Measurements from ENCODE around the gene BAHCC1. TPM values are rescaled to one million over a fixed set of nuclear protein-coding genes. Genes with fewer than 3 reads are reported as not detected.
"Not testable (repeated sequence)": the region's sequence is repeated elsewhere in the genome, so short reads cannot be mapped to it uniquely, and the experiment has no call there.

BAHCC1 gene
- total and polyA plus RNA-seq, 3 experiments from 2014 or later: not detected

DNA sequence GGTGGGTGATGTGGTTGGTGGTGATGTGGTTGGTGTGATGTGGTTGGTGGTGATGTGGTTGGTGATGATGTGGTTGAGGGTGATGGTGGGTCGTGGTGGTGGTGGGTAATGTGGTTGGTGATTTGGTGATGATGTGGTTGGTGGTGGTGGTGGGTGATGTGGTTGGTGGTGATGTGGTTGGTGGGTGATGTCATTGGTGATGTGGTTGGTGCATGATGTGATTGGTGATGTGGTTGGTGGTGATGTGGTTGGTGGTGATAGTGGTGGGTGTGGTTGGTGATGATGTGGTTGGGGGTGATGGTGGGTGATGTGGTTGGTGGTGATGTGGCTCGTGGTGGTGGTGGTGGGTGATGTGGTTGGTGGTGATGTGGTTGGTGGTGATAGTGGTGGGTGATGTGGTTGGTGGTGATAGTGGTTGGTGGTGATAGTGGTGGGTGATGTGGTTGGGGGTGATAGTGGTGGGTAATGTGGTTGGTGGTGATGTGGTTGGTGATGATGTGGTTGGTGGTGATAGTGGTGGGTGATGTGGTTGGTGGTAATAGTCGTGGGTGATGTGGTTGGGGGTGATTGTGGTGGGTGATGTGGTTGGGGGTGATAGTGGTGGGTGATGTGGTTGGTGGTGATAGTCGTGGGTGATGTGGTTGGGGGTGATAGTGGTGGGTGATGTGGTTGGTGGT is 30.6 kb downstream of the BAHCC1 start:
- H3K4me1 ChIP-seq (ENCODE audit: insufficient read depth, low read length): peaks cover 10% of the 10 kb centered on the region
- H3K36me3 ChIP-seq (ENCODE audit: insufficient read depth, low read length); H3K4me3 ChIP-seq (ENCODE audit: low read length); CTCF ChIA-PET; H3K4me3 Mint-ChIP-seq; POLR2A ChIA-PET; H3K27ac ChIP-seq (ENCODE audit: low read depth, low read length); H3K9me3 Mint-ChIP-seq; DNase-seq; H3K27ac Mint-ChIP-seq; H3K36me3 Mint-ChIP-seq; H3K9me3 ChIP-seq (ENCODE audit: low read length): not testable (repeated sequence)
- peaks cover 36% of the 10 kb centered on the region for H3K27me3 ChIP-seq (ENCODE audit: insufficient read depth, low read length, poor library complexity, severe bottlenecking)
- peaks cover 3 to 13% of the 10 kb centered on the region in 2 donors for H3K27me3 Mint-ChIP-seq
- H3K4me1 Mint-ChIP-seq: peaks cover 5 to 13% (median 6%) of the 10 kb centered on the region in 3 donors

DNA sequence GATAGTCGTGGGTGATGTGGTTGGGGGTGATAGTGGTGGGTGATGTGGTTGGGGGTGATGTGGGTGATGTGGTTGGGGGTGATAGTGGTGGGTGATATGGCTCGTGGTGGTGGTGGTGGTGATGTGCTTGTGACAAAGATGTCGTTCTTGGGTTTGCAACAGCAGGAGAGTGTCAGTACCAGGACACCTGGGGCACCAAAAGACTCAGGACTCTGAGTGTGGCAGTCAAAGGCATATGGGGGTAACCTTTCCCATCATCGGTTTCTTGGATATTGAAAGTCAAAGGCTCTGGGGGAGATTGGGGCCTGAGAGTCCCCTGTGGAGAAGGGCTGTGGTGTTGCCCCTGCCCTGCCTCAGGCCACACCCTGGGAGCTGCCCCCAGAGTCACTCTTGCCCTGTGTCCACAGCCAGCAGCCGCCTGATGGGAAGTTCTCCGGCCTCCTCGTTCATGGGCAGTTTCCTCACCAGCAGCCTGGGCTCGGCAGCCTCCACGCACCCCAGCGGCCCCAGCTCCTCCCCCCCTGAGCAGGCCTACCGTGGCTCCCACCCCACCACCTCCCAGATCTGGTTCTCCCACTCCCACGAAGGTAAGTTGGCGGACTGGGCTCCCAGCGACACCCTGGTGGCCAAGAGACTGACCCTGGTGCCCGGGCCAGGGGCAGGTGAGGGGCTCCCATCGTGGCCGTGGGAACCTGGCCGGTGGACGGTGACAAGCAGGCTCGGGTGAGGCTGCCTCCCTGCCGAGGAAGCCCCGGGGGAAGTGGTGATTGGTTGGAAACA is 31.3 kb downstream of the BAHCC1 start:
- Mint-ChIP-seq H3K4me1 (peaks cover 5 to 13% (median 6%) of the 10 kb centered on the region in 3 donors), H3K4me3 (no peak overlapping the region), H3K27me3 (peaks cover 3 to 16% of the 10 kb centered on the region in 2 donors), H3K9me3 (no peaks in the 10 kb centered on the region), H3K36me3 (no peaks in the 10 kb centered on the region), H3K27ac (no peak overlapping the region)
- Histone ChIP-seq H3K4me3 (ENCODE audit: low read length) (no peak overlapping the region), H3K9me3 (ENCODE audit: low read length) (no peaks in the 10 kb centered on the region), H3K4me1 (ENCODE audit: insufficient read depth, low read length) (peaks cover 10% of the 10 kb centered on the region), H3K27ac (ENCODE audit: low read depth, low read length) (no peak overlapping the region), H3K36me3 (ENCODE audit: insufficient read depth, low read length) (no peaks in the 10 kb centered on the region), H3K27me3 (ENCODE audit: insufficient read depth, low read length, poor library complexity, severe bottlenecking) (peaks cover 39% of the 10 kb centered on the region)
- ChIA-PET CTCF (no interaction called here), POLR2A (no interaction called here)
- no peak for DNase-seq

- Mint-ChIP-seq H3K27ac (peak overlapping the region in 3 of 8 donors; percentile 54 to 59 (median 58)), H3K27me3 (peaks cover 3 to 23% of the 10 kb centered on the region in 2 donors), H3K36me3 (no peaks in the 10 kb centered on the region), H3K4me3 (peak overlapping the region in 6 of 7 donors; percentile 9 to 63 (median 31)), H3K4me1 (peaks cover 5 to 13% (median 6%) of the 10 kb centered on the region in 3 donors), H3K9me3 (no peaks in the 10 kb centered on the region)
- Histone ChIP-seq H3K27me3 (ENCODE audit: insufficient read depth, low read length, poor library complexity, severe bottlenecking) (peaks cover 44% of the 10 kb centered on the region), H3K4me1 (ENCODE audit: insufficient read depth, low read length) (peaks cover 10% of the 10 kb centered on the region), H3K4me3 (ENCODE audit: low read length) (no peak overlapping the region), H3K9me3 (ENCODE audit: low read length) (no peaks in the 10 kb centered on the region), H3K36me3 (ENCODE audit: insufficient read depth, low read length) (no peaks in the 10 kb centered on the region), H3K27ac (ENCODE audit: low read depth, low read length) (no peak overlapping the region)
- ChIA-PET POLR2A (no interaction called here), CTCF (no interaction called here)
- no peak for DNase-seq
These were observed 32.2 kb downstream of the BAHCC1 start for GRCh38 chr17:81427173-81428120.

- H3K4me3 Mint-ChIP-seq: no peak overlapping the region
- H3K27ac ChIP-seq (ENCODE audit: low read depth, low read length): no peak overlapping the region
- ChIA-PET CTCF (no interaction called here), POLR2A (no interaction called here)
- H3K27me3 Mint-ChIP-seq: peaks cover 3 to 23% of the 10 kb centered on the region in 2 donors
- H3K9me3 ChIP-seq (ENCODE audit: low read length): no peaks in the 10 kb centered on the region
- peak overlapping the region in 3 of 8 donors; percentile 54 to 59 (median 58) for H3K27ac Mint-ChIP-seq
- no peak overlapping the region for H3K4me3 ChIP-seq (ENCODE audit: low read length)
- no peaks in the 10 kb centered on the region for H3K9me3 Mint-ChIP-seq
- peaks cover 5 to 13% (median 6%) of the 10 kb centered on the region in 3 donors for H3K4me1 Mint-ChIP-seq
- DNase-seq: no peak
- H3K36me3 Mint-ChIP-seq: no peaks in the 10 kb centered on the region
- H3K4me1 ChIP-seq (ENCODE audit: insufficient read depth, low read length): peaks cover 10% of the 10 kb centered on the region
- no peaks in the 10 kb centered on the region for H3K36me3 ChIP-seq (ENCODE audit: insufficient read depth, low read length)
- peaks cover 44% of the 10 kb centered on the region for H3K27me3 ChIP-seq (ENCODE audit: insufficient read depth, low read length, poor library complexity, severe bottlenecking)
These were observed 32.9 kb downstream of the BAHCC1 start for GRCh38 chr17:81428121-81428515.

GRCh38 chr17:81428516-81428915 is 33.3 kb downstream of the BAHCC1 start:
- Mint-ChIP-seq H3K27ac (no peak overlapping the region), H3K4me3 (peak overlapping the region in 1 of 7 donors; percentile 20), H3K4me1 (peaks cover 5 to 13% (median 6%) of the 10 kb centered on the region in 3 donors), H3K36me3 (no peaks in the 10 kb centered on the region), H3K27me3 (peaks cover 3 to 23% of the 10 kb centered on the region in 2 donors), H3K9me3 (no peaks in the 10 kb centered on the region)
- no peaks in the 10 kb centered on the region for H3K9me3 ChIP-seq (ENCODE audit: low read length)
- no peak for DNase-seq
- H3K27ac ChIP-seq (ENCODE audit: low read depth, low read length): no peak overlapping the region
- ChIA-PET CTCF (no interaction called here), POLR2A (no interaction called here)
- H3K27me3 ChIP-seq (ENCODE audit: insufficient read depth, low read length, poor library complexity, severe bottlenecking): peaks cover 44% of the 10 kb centered on the region
- no peaks in the 10 kb centered on the region for H3K36me3 ChIP-seq (ENCODE audit: insufficient read depth, low read length)
- H3K4me3 ChIP-seq (ENCODE audit: low read length): no peak overlapping the region
- peaks cover 10% of the 10 kb centered on the region for H3K4me1 ChIP-seq (ENCODE audit: insufficient read depth, low read length)

GRCh38 chr17:81428948-81429774 is 33.9 kb downstream of the BAHCC1 start:
- peak overlapping the region in 1 of 7 donors; percentile 20 for H3K4me3 Mint-ChIP-seq
- DNase-seq: no peak
- Histone ChIP-seq H3K36me3 (ENCODE audit: insufficient read depth, low read length) (no peaks in the 10 kb centered on the region), H3K27me3 (ENCODE audit: insufficient read depth, low read length, poor library complexity, severe bottlenecking) (peaks cover 44% of the 10 kb centered on the region), H3K4me3 (ENCODE audit: low read length) (no peak overlapping the region), H3K9me3 (ENCODE audit: low read length) (no peaks in the 10 kb centered on the region), H3K27ac (ENCODE audit: low read depth, low read length) (no peak overlapping the region), H3K4me1 (ENCODE audit: insufficient read depth, low read length) (peaks cover 10% of the 10 kb centered on the region)
- no peaks in the 10 kb centered on the region for H3K9me3 Mint-ChIP-seq
- peaks cover 3 to 26% of the 10 kb centered on the region in 2 donors for H3K27me3 Mint-ChIP-seq
- ChIA-PET CTCF (interaction anchor here (1.1 to 1.2 kb wide), 2 partner anchors 56 to 138 kb away, joined by 4 to 5 read pairs; no protein-coding TSS in a partner anchor), POLR2A (no interaction called here)
- H3K36me3 Mint-ChIP-seq: no peaks in the 10 kb centered on the region
- peaks cover 5 to 13% (median 6%) of the 10 kb centered on the region in 3 donors for H3K4me1 Mint-ChIP-seq
- H3K27ac Mint-ChIP-seq: no peak overlapping the region

GRCh38 chr17:81429821-81430551 is 34.7 kb downstream of the BAHCC1 start:
- Mint-ChIP-seq H3K4me3 (no peak overlapping the region), H3K9me3 (no peaks in the 10 kb centered on the region), H3K27me3 (peaks cover 3 to 30% of the 10 kb centered on the region in 2 donors), H3K36me3 (no peaks in the 10 kb centered on the region), H3K4me1 (peaks cover 5 to 13% (median 6%) of the 10 kb centered on the region in 3 donors), H3K27ac (no peak overlapping the region)
- Histone ChIP-seq H3K27me3 (ENCODE audit: insufficient read depth, low read length, poor library complexity, severe bottlenecking) (peaks cover 44% of the 10 kb centered on the region), H3K4me1 (ENCODE audit: insufficient read depth, low read length) (peaks cover 10% of the 10 kb centered on the region), H3K9me3 (ENCODE audit: low read length) (no peaks in the 10 kb centered on the region), H3K4me3 (ENCODE audit: low read length) (no peak overlapping the region), H3K36me3 (ENCODE audit: insufficient read depth, low read length) (no peaks in the 10 kb centered on the region), H3K27ac (ENCODE audit: low read depth, low read length) (no peak overlapping the region)
- ChIA-PET CTCF (interaction anchor here (1.1 to 1.2 kb wide), 2 partner anchors 55 to 138 kb away, joined by 4 to 5 read pairs; no protein-coding TSS in a partner anchor), POLR2A (no interaction called here)
- no peak for DNase-seq
